ENCODE measurements around the gene FANCG. TPM values are rescaled to one million over a fixed set of nuclear protein-coding genes. Genes with fewer than 3 reads are reported as not detected.

The FANCG gene
- polyA plus RNA-seq, 1 experiment, result 9.1 TPM

- H3K27me3 ChIP-seq (ENCODE audit: control insufficient read depth, insufficient read depth, low read length), result no peaks in the 10 kb centered on the region
- no peak overlapping the region for H3K27ac ChIP-seq (ENCODE audit: low read depth, low read length)
- CTCF ChIA-PET, result interaction anchor here (1.1 to 1.3 kb wide), 2 partner anchors 20 to 177 kb away, joined by 4 to 5 read pairs; partner anchors contain the start of gene PIGO
- H3K4me3 ChIP-seq (ENCODE audit: low read depth, low read length), result no peak overlapping the region
- POLR2A ChIA-PET, result interaction anchor here (0.5 kb wide), 1 partner anchor 38 kb away, joined by 6 read pairs; no protein-coding TSS in a partner anchor
- no peak for DNase-seq (ENCODE audit: low read depth, low spot score)
- no peaks in the 10 kb centered on the region for H3K9me3 ChIP-seq (ENCODE audit: control insufficient read depth, insufficient read depth, low read length)
- no peak for TF ChIP-seq CTCF (IDR thresholded peaks at IDR 0.05; ENCODE audit: low read depth, low read length)
Observed at GRCh38 chr9:35076848-35077247, 2.9 kb downstream of the FANCG start.

- no peak overlapping the region for H3K27ac ChIP-seq (ENCODE audit: low read depth, low read length)
- POLR2A ChIA-PET, result no interaction called here
- CTCF ChIA-PET, result no interaction called here
- no peaks in the 10 kb centered on the region for H3K27me3 ChIP-seq (ENCODE audit: control insufficient read depth, insufficient read depth, low read length)
- H3K9me3 ChIP-seq (ENCODE audit: control insufficient read depth, insufficient read depth, low read length), result no peaks in the 10 kb centered on the region
- TF ChIP-seq CTCF (IDR thresholded peaks at IDR 0.05; ENCODE audit: low read depth, low read length), result no peak
- no peak overlapping the region for H3K4me3 ChIP-seq (ENCODE audit: low read depth, low read length)
- no peak for DNase-seq (ENCODE audit: low read depth, low spot score)
Observed at GRCh38 chr9:35075358-35075757, 4.4 kb downstream of the FANCG start.

GRCh38 chr9:35074791-35075190 lies 5.0 kb downstream of the FANCG start:
- no peak for TF ChIP-seq CTCF (IDR thresholded peaks at IDR 0.05; ENCODE audit: low read depth, low read length)
- Histone ChIP-seq H3K27me3 (ENCODE audit: control insufficient read depth, insufficient read depth, low read length) (no peaks in the 10 kb centered on the region), H3K4me3 (ENCODE audit: low read depth, low read length) (no peak overlapping the region), H3K9me3 (ENCODE audit: control insufficient read depth, insufficient read depth, low read length) (no peaks in the 10 kb centered on the region), H3K27ac (ENCODE audit: low read depth, low read length) (no peak overlapping the region)
- no peak for DNase-seq (ENCODE audit: low read depth, low spot score)
- POLR2A ChIA-PET, result no interaction called here
- CTCF ChIA-PET, result no interaction called here

GRCh38 chr9:35074141-35074540 lies 5.6 kb downstream of the FANCG start:
- no peak for DNase-seq (ENCODE audit: low read depth, low spot score)
- POLR2A ChIA-PET, result no interaction called here
- CTCF ChIA-PET, result no interaction called here

DNA sequence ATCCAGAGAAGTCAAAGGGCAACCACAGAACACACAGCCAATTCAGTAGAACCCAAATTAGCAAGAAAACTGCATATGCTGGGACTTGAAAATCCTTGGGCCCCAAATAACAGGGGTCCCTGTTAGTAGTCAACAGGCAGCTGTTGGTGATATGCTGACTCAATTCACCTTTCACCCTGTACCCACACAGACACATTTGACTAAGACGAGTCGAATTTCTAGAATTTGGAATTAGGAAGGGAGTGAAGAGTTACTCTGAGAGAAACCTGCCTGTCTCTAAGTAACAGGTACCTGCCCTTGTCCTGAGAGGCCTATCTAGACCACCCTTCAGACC lies 6.5 kb downstream of the FANCG start:
- no peak for DNase-seq (ENCODE audit: low read depth, low spot score)
- H3K4me3 ChIP-seq (ENCODE audit: low read depth, low read length), result no peak overlapping the region
- no peak for TF ChIP-seq CTCF (IDR thresholded peaks at IDR 0.05; ENCODE audit: low read depth, low read length)
- no peaks in the 10 kb centered on the region for H3K27me3 ChIP-seq (ENCODE audit: control insufficient read depth, insufficient read depth, low read length)
- no peaks in the 10 kb centered on the region for H3K9me3 ChIP-seq (ENCODE audit: control insufficient read depth, insufficient read depth, low read length)
- peak overlapping the region; percentile 82 for H3K27ac ChIP-seq (ENCODE audit: low read depth, low read length)
- CTCF ChIA-PET, result interaction anchor here (2.3 kb wide), 1 partner anchor 8 kb away, joined by 6 read pairs; no protein-coding TSS in a partner anchor
- POLR2A ChIA-PET, result interaction anchor here (2.6 kb wide), 1 partner anchor 38 kb away, joined by 18 read pairs; no protein-coding TSS in a partner anchor

More at GRCh38 chr9:35074141-35074540, 5.6 kb downstream of the FANCG start:
- Histone ChIP-seq H3K9me3 (ENCODE audit: control insufficient read depth, insufficient read depth, low read length) (no peaks in the 10 kb centered on the region), H3K4me3 (ENCODE audit: low read depth, low read length) (no peak overlapping the region), H3K27me3 (ENCODE audit: control insufficient read depth, insufficient read depth, low read length) (no peaks in the 10 kb centered on the region), H3K27ac (ENCODE audit: low read depth, low read length) (no peak overlapping the region)
- TF ChIP-seq CTCF (IDR thresholded peaks at IDR 0.05; ENCODE audit: low read depth, low read length), result no peak

All from AG04450 (cell line).